Testis (tissue), 2 donors: ENCODE results near the gene TMEM52.

ENCODE experiments used
- POLR2A ChIP-seq: fragments of 450-650 bp; IDR thresholded peaks from one replicate; pipeline ENCODE4 v1.6.1; 2017; ENCODE audit warnings: antibody characterized with exemption, mild to moderate bottlenecking, moderate library complexity
- TF ChIP-seq, protein P1 (sequence below), 3 experiments: fragments of 450-650 bp in 2 of 3; fragments of 200-600 bp in 1 of 3; sonication (generic) in 1 of 3; IDR thresholded peaks; one replicate each; pipeline ENCODE4 v1.5.1; 2016 to 2019; ENCODE audit warnings: antibody characterized with exemption in 3 of 3, mild to moderate bottlenecking in 2 of 3, moderate library complexity in 1 of 3

DNA sequence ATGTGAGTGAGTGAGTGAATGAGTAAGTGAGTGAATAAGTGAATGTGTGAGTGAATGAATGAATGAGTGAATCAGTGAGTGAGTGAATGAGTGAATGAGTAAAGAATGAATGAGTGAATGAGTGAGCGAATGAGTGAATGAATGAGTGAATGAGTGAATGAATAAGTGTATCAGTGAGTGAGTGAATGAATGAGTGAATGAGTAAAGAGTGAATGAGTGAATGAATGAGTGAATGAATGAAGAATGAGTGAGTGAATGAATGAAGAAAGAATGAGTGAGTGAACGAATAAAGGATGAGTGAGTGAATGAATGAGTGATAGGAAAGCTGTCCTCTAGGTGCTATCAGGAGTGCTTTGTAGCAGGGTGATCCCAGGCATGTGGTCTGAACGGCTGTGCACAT lies 48.8 kb upstream of the TMEM52 start:
- TF ChIP-seq POLR2A = no peak
- TF ChIP-seq, protein P1, sequence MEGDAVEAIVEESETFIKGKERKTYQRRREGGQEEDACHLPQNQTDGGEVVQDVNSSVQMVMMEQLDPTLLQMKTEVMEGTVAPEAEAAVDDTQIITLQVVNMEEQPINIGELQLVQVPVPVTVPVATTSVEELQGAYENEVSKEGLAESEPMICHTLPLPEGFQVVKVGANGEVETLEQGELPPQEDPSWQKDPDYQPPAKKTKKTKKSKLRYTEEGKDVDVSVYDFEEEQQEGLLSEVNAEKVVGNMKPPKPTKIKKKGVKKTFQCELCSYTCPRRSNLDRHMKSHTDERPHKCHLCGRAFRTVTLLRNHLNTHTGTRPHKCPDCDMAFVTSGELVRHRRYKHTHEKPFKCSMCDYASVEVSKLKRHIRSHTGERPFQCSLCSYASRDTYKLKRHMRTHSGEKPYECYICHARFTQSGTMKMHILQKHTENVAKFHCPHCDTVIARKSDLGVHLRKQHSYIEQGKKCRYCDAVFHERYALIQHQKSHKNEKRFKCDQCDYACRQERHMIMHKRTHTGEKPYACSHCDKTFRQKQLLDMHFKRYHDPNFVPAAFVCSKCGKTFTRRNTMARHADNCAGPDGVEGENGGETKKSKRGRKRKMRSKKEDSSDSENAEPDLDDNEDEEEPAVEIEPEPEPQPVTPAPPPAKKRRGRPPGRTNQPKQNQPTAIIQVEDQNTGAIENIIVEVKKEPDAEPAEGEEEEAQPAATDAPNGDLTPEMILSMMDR (IDR thresholded peaks at IDR 0.05) = no peak
